ENCODE measurements around the gene AKR1E2.

GRCh38 chr10:4851176-4851575 lies 25.2 kb downstream of the AKR1E2 start:
- TF ChIP-seq, protein P1, sequence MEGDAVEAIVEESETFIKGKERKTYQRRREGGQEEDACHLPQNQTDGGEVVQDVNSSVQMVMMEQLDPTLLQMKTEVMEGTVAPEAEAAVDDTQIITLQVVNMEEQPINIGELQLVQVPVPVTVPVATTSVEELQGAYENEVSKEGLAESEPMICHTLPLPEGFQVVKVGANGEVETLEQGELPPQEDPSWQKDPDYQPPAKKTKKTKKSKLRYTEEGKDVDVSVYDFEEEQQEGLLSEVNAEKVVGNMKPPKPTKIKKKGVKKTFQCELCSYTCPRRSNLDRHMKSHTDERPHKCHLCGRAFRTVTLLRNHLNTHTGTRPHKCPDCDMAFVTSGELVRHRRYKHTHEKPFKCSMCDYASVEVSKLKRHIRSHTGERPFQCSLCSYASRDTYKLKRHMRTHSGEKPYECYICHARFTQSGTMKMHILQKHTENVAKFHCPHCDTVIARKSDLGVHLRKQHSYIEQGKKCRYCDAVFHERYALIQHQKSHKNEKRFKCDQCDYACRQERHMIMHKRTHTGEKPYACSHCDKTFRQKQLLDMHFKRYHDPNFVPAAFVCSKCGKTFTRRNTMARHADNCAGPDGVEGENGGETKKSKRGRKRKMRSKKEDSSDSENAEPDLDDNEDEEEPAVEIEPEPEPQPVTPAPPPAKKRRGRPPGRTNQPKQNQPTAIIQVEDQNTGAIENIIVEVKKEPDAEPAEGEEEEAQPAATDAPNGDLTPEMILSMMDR (conservative IDR thresholded peaks at IDR 0.05; ENCODE audit: low read depth, low read length) = no peak
- TF ChIP-seq EZH2 (IDR thresholded peaks at IDR 0.05; ENCODE audit: low read length, unreplicated experiment) = no peak
- TF ChIP-seq EZH2phosphoT487 (IDR thresholded peaks at IDR 0.05; ENCODE audit: borderline replicate concordance, low read length) = no peak

Measured in PC-3 (cell line).